Upper lobe of right lung (tissue), 1 donor: ENCODE measurements around the gene CDH4. TPM values are rescaled to one million over a fixed set of nuclear protein-coding genes. Genes with fewer than 3 reads are reported as not detected.
"Not testable (repeated sequence)": the region's sequence is repeated elsewhere in the genome, so short reads cannot be mapped to it uniquely, and the experiment has no call there.

Source experiments
- ATAC-seq: fragments of 200-7000 bp; cut with Tn5 transposase; one replicate; pipeline ENCODE4 v1.9.1; 2020; ENCODE audit warnings: mild to moderate bottlenecking, moderate library complexity
- DNase-seq: peaks from one replicate; pipeline ENCODE4 v3.0.0-alpha.2; 2020
- H3K27ac ChIP-seq: fragments of 200-600 bp; one replicate; pipeline ENCODE4 v1.8.0; 2022
- H3K27me3 ChIP-seq: fragments of 200-600 bp; one replicate; pipeline ENCODE4 v1.8.0; 2022; ENCODE audit warnings: mild to moderate bottlenecking
- H3K36me3 ChIP-seq: fragments of 200-600 bp; one replicate; pipeline ENCODE4 v1.8.0; 2022
- H3K4me1 ChIP-seq: fragments of 200-600 bp; one replicate; pipeline ENCODE4 v1.8.0; 2022
- H3K4me3 ChIP-seq: fragments of 200-600 bp; one replicate; pipeline ENCODE4 v1.8.0; 2022; ENCODE audit warnings: mild to moderate bottlenecking
- H3K9me3 ChIP-seq: fragments of 200-600 bp; one replicate; pipeline ENCODE4 v1.8.0; 2022
- CTCF ChIP-seq: fragments of 200-600 bp; IDR thresholded peaks from one replicate; pipeline ENCODE4 v1.8.0; 2022; ENCODE audit warnings: antibody characterized with exemption
- intact Hi-C: fragments of 100-400 bp; cut with DNase I; formaldehyde crosslinking; loops from one replicate; pipeline ENCODE4 v1.11.0; 2022
- total RNA-seq: library from RNA; stranded (reverse); fragmentation: NEBNext Ultra II Directional; extraction: Animal tissue kit (Norgen Biotek cat#: 25700); gene quantifications from one replicate; pipeline ENCODE4 v1.2.1, GENCODE V29; 2021
- donor health status: DM: no; HTN: yes; CAD: no; lungs with severe emphysema.

Gene CDH4
- total RNA-seq, 1 donor from 2014 or later, result 0.23 TPM

- Histone ChIP-seq H3K4me3 (no peak overlapping the region), H3K36me3 (peaks cover 15% of the 10 kb centered on the region), H3K9me3 (no peaks in the 10 kb centered on the region), H3K27me3 (peaks cover 27% of the 10 kb centered on the region), H3K27ac (no peak overlapping the region), H3K4me1 (no peaks in the 10 kb centered on the region)
- no peak for DNase-seq
- intact Hi-C loops, result no loop called here
- no peak for ATAC-seq
- no peak for TF ChIP-seq CTCF
Observed at GRCh38 chr20:61968932-61969331, 716.9 kb downstream of the CDH4 start.

GRCh38 chr20:61969806-61970205, 717.7 kb downstream of the CDH4 start:
- H3K9me3 ChIP-seq, result no peaks in the 10 kb centered on the region
- no peak overlapping the region for H3K27ac ChIP-seq
- peak; percentile 34 for DNase-seq
- H3K4me3 ChIP-seq, result no peak overlapping the region
- H3K36me3 ChIP-seq, result peaks cover 21% of the 10 kb centered on the region
- ATAC-seq, result no peak
- peaks cover 21% of the 10 kb centered on the region for H3K27me3 ChIP-seq
- TF ChIP-seq CTCF, result no peak
- H3K4me1 ChIP-seq, result no peaks in the 10 kb centered on the region
- intact Hi-C loops, result no loop called here

GRCh38 chr20:61970357-61970756, 718.3 kb downstream of the CDH4 start:
- Histone ChIP-seq H3K27ac (no peak overlapping the region), H3K27me3 (peaks cover 15% of the 10 kb centered on the region), H3K9me3 (no peaks in the 10 kb centered on the region), H3K4me1 (no peaks in the 10 kb centered on the region), H3K36me3 (peaks cover 26% of the 10 kb centered on the region), H3K4me3 (no peak overlapping the region)
- DNase-seq, result no peak
- no peak for TF ChIP-seq CTCF
- ATAC-seq, result no peak
- intact Hi-C loops, result no loop called here

GRCh38 chr20:61971595-61971994, 719.5 kb downstream of the CDH4 start:
- intact Hi-C loops, ATAC-seq, DNase-seq, H3K4me1 ChIP-seq, H3K27me3 ChIP-seq, H3K4me3 ChIP-seq, H3K27ac ChIP-seq, H3K9me3 ChIP-seq: not testable (repeated sequence)
- peaks cover 26% of the 10 kb centered on the region for H3K36me3 ChIP-seq

GRCh38 chr20:61972636-61973508, 720.8 kb downstream of the CDH4 start:
- ATAC-seq (no peak), DNase-seq (no peak)
- H3K4me1 ChIP-seq, result no peaks in the 10 kb centered on the region
- no peaks in the 10 kb centered on the region for H3K27me3 ChIP-seq
- H3K9me3 ChIP-seq, result no peaks in the 10 kb centered on the region
- no peak overlapping the region for H3K27ac ChIP-seq
- no peak for TF ChIP-seq CTCF
- peaks cover 26% of the 10 kb centered on the region for H3K36me3 ChIP-seq
- H3K4me3 ChIP-seq, result no peak overlapping the region
- intact Hi-C loops, result no loop called here

- H3K27me3 ChIP-seq, result no peaks in the 10 kb centered on the region
- no peak for TF ChIP-seq CTCF
- peaks cover 26% of the 10 kb centered on the region for H3K36me3 ChIP-seq
- no peak overlapping the region for H3K4me3 ChIP-seq
- intact Hi-C loops, result no loop called here
- H3K27ac ChIP-seq, result no peak overlapping the region
- no peaks in the 10 kb centered on the region for H3K9me3 ChIP-seq
- no peaks in the 10 kb centered on the region for H3K4me1 ChIP-seq
- ATAC-seq (no peak), DNase-seq (no peak)
Observed at GRCh38 chr20:61973515-61974356, 721.7 kb downstream of the CDH4 start.
